Thoracic aorta (tissue), 2 donors: ENCODE measurements around the gene ATP7A. TPM values are rescaled to one million over a fixed set of nuclear protein-coding genes. Genes with fewer than 3 reads are reported as not detected.

ENCODE experiments used
- ATAC-seq: fragments of 150-250 bp; one replicate; pipeline ENCODE4 v1.8.0; 2017; ENCODE audit warnings: low read depth; ENCODE audit not compliant: insufficient number of reproducible peaks, low FRiP score
- DNase-seq: peaks from one replicate; pipeline ENCODE4 v3.0.0-alpha.2; 2020; ENCODE audit warnings: low spot score
- H3K27ac ChIP-seq, 2 donors: fragments of 200-600 bp; sonication (generic); 1 replicate in 1 of 2; 2 replicates in 1 of 2; pipeline ENCODE4 v1.5.1; 2016; ENCODE audit warnings: mild to moderate bottlenecking in 2 of 2, moderate library complexity in 2 of 2
- H3K27me3 ChIP-seq: fragments of 200-600 bp; sonication (generic); replicated peaks from 2 replicates; pipeline ENCODE4 v1.6.0; 2016; ENCODE audit warnings: mild to moderate bottlenecking; ENCODE audit not compliant: insufficient read depth
- H3K36me3 ChIP-seq: fragments of 200-600 bp; sonication (generic); one replicate; pipeline ENCODE4 v1.5.1; 2016
- H3K4me1 ChIP-seq, 2 donors: fragments of 200-600 bp; sonication (generic); 1 replicate in 1 of 2; 2 replicates in 1 of 2; pipeline versions ENCODE4 v1.5.1 to v1.6.0; 2016; ENCODE audit warnings: low read depth in 2 of 2, mild to moderate bottlenecking in 1 of 2; ENCODE audit not compliant: control insufficient read depth in 1 of 2
- H3K4me3 ChIP-seq: fragments of 200-600 bp; sonication (generic); 2 replicates; pipeline ENCODE4 v1.5.1; 2016; ENCODE audit warnings: mild to moderate bottlenecking
- H3K9me3 ChIP-seq: fragments of 200-600 bp; sonication (generic); 2 replicates; pipeline ENCODE4 v1.5.1; 2016
- CTCF ChIP-seq: fragments of 200-600 bp; sonication (generic); IDR thresholded peaks from one replicate; pipeline ENCODE4 v1.5.1; 2019; ENCODE audit warnings: antibody characterized with exemption
- total RNA-seq, 2 donors: library from RNA; depleted of rRNA; stranded (reverse); fragments of >200 nt; gene quantifications; one replicate each; pipeline versions ENCODE4 v1.1.0 to v1.2.3, GENCODE V29; 2016

ATP7A gene
- total RNA-seq, 2 donors from 2014 or later: 11.8 to 18.2 TPM

GRCh38 chrX:78098108-78098507 lies 187.6 kb downstream of the ATP7A start:
- DNase-seq (no peak), ATAC-seq (no peak)
- H3K36me3 ChIP-seq: no peaks in the 10 kb centered on the region
- no peaks in the 10 kb centered on the region for H3K4me1 ChIP-seq
- H3K9me3 ChIP-seq: no peaks in the 10 kb centered on the region
- H3K27me3 ChIP-seq: no peaks in the 10 kb centered on the region
- no peak overlapping the region for H3K27ac ChIP-seq
- H3K4me3 ChIP-seq: no peak overlapping the region
- TF ChIP-seq CTCF: no peak

Other genes with a start within 250 kb of the ATP7A start
- 100 to 1,000 TPM; 124 to 177 TPM for gene ATRX, start 124.5 kb upstream of the ATP7A start, total RNA-seq
- gene MAGT1, start 15.3 kb upstream of the ATP7A start, total RNA-seq: 10 to 100 TPM; 54.3 to 56.1 TPM
- gene COX7B, start 11.2 kb upstream of the ATP7A start, total RNA-seq: 100 to 1,000 TPM; 136 to 204 TPM
- gene PGAM4, start 58.9 kb downstream of the ATP7A start, total RNA-seq: not detected
- 100 to 1,000 TPM; 186 to 233 TPM for gene PGK1, start 193.6 kb downstream of the ATP7A start, total RNA-seq
- 10 to 100 TPM; 14.5 to 15.2 TPM for gene TAF9B, start 229.0 kb downstream of the ATP7A start, total RNA-seq